Hepatocyte (in vitro differentiated cells): ENCODE results near the gene TRPC4AP. TPM values are rescaled to one million over a fixed set of nuclear protein-coding genes. Genes with fewer than 3 reads are reported as not detected.

Experiments
- DNase-seq: peaks from one replicate; pipeline ENCODE4 v3.0.0-alpha.2; 2016; ENCODE audit warnings: low spot score
- H2AFZ ChIP-seq: fragments of 200-600 bp; sonication (generic); 2 replicates; pipeline ENCODE4 v1.6.0; 2016; ENCODE audit warnings: antibody characterized with exemption, mild to moderate bottlenecking
- H3K27ac ChIP-seq: fragments of 200-600 bp; sonication (generic); 2 replicates; pipeline ENCODE4 v1.5.1; 2016; ENCODE audit warnings: mild to moderate bottlenecking
- H3K27me3 ChIP-seq: fragments of 200-600 bp; sonication (generic); 2 replicates; pipeline ENCODE4 v1.6.1; 2016
- H3K36me3 ChIP-seq: fragments of 200-600 bp; sonication (generic); replicated peaks from 2 replicates; pipeline ENCODE4 v1.5.1; 2016; ENCODE audit warnings: low read depth; ENCODE audit not compliant: insufficient read depth
- H3K4me1 ChIP-seq: fragments of 200-600 bp; sonication (generic); 2 replicates; pipeline ENCODE4 v1.5.1; 2016; ENCODE audit warnings: mild to moderate bottlenecking, moderate library complexity; ENCODE audit not compliant: insufficient read depth
- H3K4me2 ChIP-seq: fragments of 200-600 bp; sonication (generic); 2 replicates; pipeline ENCODE4 v1.6.0; 2016
- H3K4me3 ChIP-seq: fragments of 200-600 bp; sonication (generic); 2 replicates; pipeline ENCODE4 v1.5.1; 2016; ENCODE audit warnings: mild to moderate bottlenecking
- H3K79me2 ChIP-seq: fragments of 200-600 bp; sonication (generic); 2 replicates; pipeline ENCODE4 v1.6.0; 2017; ENCODE audit warnings: mild to moderate bottlenecking
- H3K9me2 ChIP-seq: fragments of 200-600 bp; sonication (generic); replicated peaks from 2 replicates; pipeline ENCODE4 v1.6.0; 2017; ENCODE audit warnings: mild to moderate bottlenecking; ENCODE audit not compliant: insufficient read depth
- H3K9me3 ChIP-seq: fragments of 200-600 bp; sonication (generic); 2 replicates; pipeline ENCODE4 v1.5.1; 2016; ENCODE audit warnings: low read depth, mild to moderate bottlenecking
- H4K20me1 ChIP-seq: fragments of 200-600 bp; sonication (generic); 2 replicates; pipeline ENCODE4 v1.6.0; 2016; ENCODE audit warnings: mild to moderate bottlenecking; ENCODE audit not compliant: insufficient read depth, poor library complexity, severe bottlenecking
- CTCF ChIP-seq: fragments of 200-600 bp; sonication (generic); IDR thresholded peaks from 2 replicates; pipeline ENCODE4 v1.5.1; 2016; ENCODE audit warnings: antibody characterized with exemption, mild to moderate bottlenecking; ENCODE audit not compliant: poor library complexity
- EZH2 ChIP-seq: fragments of 200-600 bp; sonication (generic); IDR thresholded peaks from 2 replicates; pipeline ENCODE4 v1.6.1; 2016; ENCODE audit warnings: antibody characterized with exemption, mild to moderate bottlenecking, borderline replicate concordance
- EZH2phosphoT487 ChIP-seq: fragments of 200-600 bp; sonication (generic); IDR thresholded peaks from one replicate; pipeline ENCODE4 v1.6.1; 2018; ENCODE audit warnings: antibody characterized with exemption, mild to moderate bottlenecking, low read depth, moderate library complexity; ENCODE audit not compliant: unreplicated experiment, severe bottlenecking
- WGBS: methylation state at CpG from one replicate; pipeline ENCODE4 v1.1.6; 2016; ENCODE audit warnings: low lambda C conversion rate; ENCODE audit errors: missing lambda C conversion rate; 5-methylcytosine and 5-hydroxymethylcytosine counted together
- polyA plus RNA-seq: library from polyadenylated mRNA; unstranded; fragments of >200 nt; fragmentation: Nextera tagmentation; extraction: Ambion mirVana; gene quantifications from 2 replicates; pipeline ENCODE4 v1.2.1, GENCODE V29; 2016
- total RNA-seq: library from RNA; depleted of rRNA; stranded (reverse); fragments of >200 nt; gene quantifications from 2 replicates; pipeline ENCODE4 v1.2.3, GENCODE V29; 2014

The TRPC4AP gene
- total and polyA plus RNA-seq, 2 experiments from 2014 or later, result 88.6 to 94.9 TPM

GRCh38 chr20:34970193-34970840, 122.3 kb downstream of the TRPC4AP start:
- H3K27ac ChIP-seq, result no peak overlapping the region
- H4K20me1 ChIP-seq, result no peaks in the 10 kb centered on the region
- H2AFZ ChIP-seq, result no peak overlapping the region
- no peak overlapping the region for H3K4me2 ChIP-seq
- no peak overlapping the region for H3K4me3 ChIP-seq
- TF ChIP-seq EZH2 (no peak), EZH2phosphoT487 (no peak), CTCF (no peak)
- no peaks in the 10 kb centered on the region for H3K27me3 ChIP-seq
- H3K36me3 ChIP-seq, result no peaks in the 10 kb centered on the region
- no peaks in the 10 kb centered on the region for H3K79me2 ChIP-seq
- WGBS, result 94% methylated on average over 7 of the region's 7 CpGs
- no peak for DNase-seq
- no peaks in the 10 kb centered on the region for H3K9me3 ChIP-seq
- H3K9me2 ChIP-seq, result no peaks in the 10 kb centered on the region
- H3K4me1 ChIP-seq, result no peaks in the 10 kb centered on the region

GRCh38 chr20:34968042-34968775, 124.4 kb downstream of the TRPC4AP start:
- Histone ChIP-seq H3K9me2 (no peaks in the 10 kb centered on the region), H3K4me1 (no peaks in the 10 kb centered on the region), H3K9me3 (no peaks in the 10 kb centered on the region), H3K27me3 (peaks cover 4% of the 10 kb centered on the region), H2AFZ (no peak overlapping the region), H3K36me3 (no peaks in the 10 kb centered on the region), H3K79me2 (no peaks in the 10 kb centered on the region), H3K27ac (no peak overlapping the region), H3K4me3 (no peak overlapping the region), H4K20me1 (no peaks in the 10 kb centered on the region), H3K4me2 (no peak overlapping the region)
- DNase-seq, result no peak
- TF ChIP-seq CTCF (no peak), EZH2phosphoT487 (no peak), EZH2 (no peak)
- 83% methylated on average over 7 of the region's 7 CpGs for WGBS

- Histone ChIP-seq H3K4me3 (no peak overlapping the region), H3K4me1 (no peaks in the 10 kb centered on the region), H2AFZ (no peak overlapping the region), H3K9me2 (no peaks in the 10 kb centered on the region), H3K4me2 (no peak overlapping the region), H3K79me2 (no peaks in the 10 kb centered on the region), H3K9me3 (no peaks in the 10 kb centered on the region), H3K27me3 (peaks cover 7% of the 10 kb centered on the region), H4K20me1 (no peaks in the 10 kb centered on the region), H3K36me3 (no peaks in the 10 kb centered on the region), H3K27ac (no peak overlapping the region)
- 92% methylated on average over 5 of the region's 5 CpGs for whole genome bisulfite sequencing
- no peak for TF ChIP-seq EZH2phosphoT487
- TF ChIP-seq EZH2, result no peak
- TF ChIP-seq CTCF, result no peak
- DNase-seq, result no peak
Observed at GRCh38 chr20:34967421-34967820, 125.2 kb downstream of the TRPC4AP start.
